Pancreas (tissue), 10 donors: ENCODE results near the gene FASTKD2. TPM values are rescaled to one million over a fixed set of nuclear protein-coding genes. Genes with fewer than 3 reads are reported as not detected.

ENCODE experiments used
- ATAC-seq, 4 donors: fragments of 200-7000 bp; cut with Tn5 transposase; one replicate each; pipeline versions ENCODE4 v1.8.0 to v1.9.1; 2020; ENCODE audit warnings: mild to moderate bottlenecking in 4 of 4, moderate library complexity in 4 of 4
- DNase-seq, 6 donors: peaks; one replicate each; pipeline ENCODE4 v3.0.0-alpha.2; 2020
- FAIRE-seq: peaks from 2 replicates; lab custom pipeline; 2012; peaks lifted over from hg19 to GRCh38; lab: Jason Lieb, UNC
- H3K27ac ChIP-seq, 4 donors: fragments of 200-600 bp; sonication (generic); 1 replicate in 3 of 4; 2 replicates in 1 of 4; pipeline versions ENCODE4 v1.5.0 to v1.8.0; 2020
- H3K27me3 ChIP-seq, 4 donors: fragments of 200-600 bp; one replicate each; pipeline ENCODE4 v1.8.0; 2021
- H3K36me3 ChIP-seq, 3 donors: fragments of 200-600 bp; sonication (generic) in 1 of 3; one replicate each; pipeline versions ENCODE4 v1.5.0 to v1.8.0; 2020 to 2021
- H3K4me1 ChIP-seq, 3 donors: fragments of 200-600 bp; one replicate each; pipeline ENCODE4 v1.8.0; 2021
- H3K4me3 ChIP-seq, 4 donors: fragments of 200-600 bp; sonication (generic) in 2 of 4; one replicate each; pipeline versions ENCODE4 v1.5.0 to v1.8.0; 2020 to 2021
- H3K9me3 ChIP-seq, 4 donors: fragments of 200-600 bp; one replicate each; pipeline ENCODE4 v1.8.0; 2021
- WGBS, 2 donors: extraction: QIAGEN DNeasy Blood & Tissue Kit; methylation state at CpG; one replicate each; pipeline ENCODE4 v1.1.7; 2013; 5-methylcytosine and 5-hydroxymethylcytosine counted together
- intact Hi-C, 3 donors: fragments of 100-400 bp; cut with DNase I; formaldehyde crosslinking; loops; one replicate each; pipeline versions ENCODE4 v1.11.1 to v1.14.2; 2022
- polyA plus RNA-seq, 2 donors: library from polyadenylated mRNA; stranded (reverse); fragments of 200-250 nt; gene quantifications; one replicate each; pipeline ENCODE4 v1.2.3, GENCODE V29; 2013
- total RNA-seq, 6 donors: library from RNA; stranded (reverse); fragmentation: NEBNext Ultra II Directional in 4 of 6; extraction: Animal tissue kit (Norgen Biotek cat#: 25700) in 4 of 6; gene quantifications; one replicate each; pipeline versions ENCODE4 v1.2.1 to v1.2.4, GENCODE V29; 2021 to 2023
- TF ChIP-seq, protein P1 (sequence below), 4 donors: fragments of 200-600 bp; sonication (generic) in 3 of 4; IDR thresholded peaks; one replicate each; pipeline versions ENCODE4 v1.5.0 to v1.8.0; 2021; ENCODE audit warnings: antibody characterized with exemption in 4 of 4
- donor health status: healthy with polysubstance abuse.
- donor health status: DM: no; HTN: no; CAD: no; lungs with moderate emphysema.
- donor health status: DM: no; HTN: no; CAD: no.
- donor health status: control.
- donor health status: control.
- donor health status: Bipolar disorder and iron deficiency.
- donor health status: DM: yes; HTN: yes; CAD: no.
- donor health status: DM: no; HTN: no; CAD: no.
- donor health status: DM: no; HTN: no; CAD: no.
- donor health status: DM: yes; HTN: yes; CAD: no.

Gene FASTKD2
- total and polyA plus RNA-seq, 8 donors: 3.6 to 11.9 (median 10.2) TPM

DNA sequence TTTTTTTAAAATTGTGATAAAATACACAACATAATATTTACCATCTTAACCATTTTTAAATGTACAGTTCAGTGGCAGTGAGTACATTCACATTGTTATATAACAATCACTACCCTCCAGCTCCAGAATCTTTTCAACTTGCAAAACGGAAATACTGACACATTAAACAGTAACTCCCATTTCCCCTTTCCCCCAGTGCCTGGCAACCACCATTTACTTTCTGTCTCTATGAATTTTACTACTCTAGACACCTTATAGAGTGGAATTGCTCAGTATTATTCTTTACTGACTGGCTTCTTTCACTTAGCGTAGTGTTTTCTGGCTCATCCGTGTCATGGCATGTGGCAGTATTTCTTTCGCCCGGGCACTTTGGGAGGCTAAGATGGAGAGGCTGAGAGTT lies 32.6 kb downstream of the FASTKD2 start:
- FAIRE-seq: no peak
- ATAC-seq: no peak
- H3K9me3 ChIP-seq: no peaks in the 10 kb centered on the region
- WGBS, 2 donors: 84 to 85% methylated on average over 5 of the region's 5 CpGs
- H3K27me3 ChIP-seq: no peaks in the 10 kb centered on the region
- H3K27ac ChIP-seq: no peak overlapping the region
- intact Hi-C loops: no loop called here
- no peak for DNase-seq
- H3K4me1 ChIP-seq: no peaks in the 10 kb centered on the region
- H3K36me3 ChIP-seq: no peaks in the 10 kb centered on the region
- no peak overlapping the region for H3K4me3 ChIP-seq
- TF ChIP-seq, protein P1, sequence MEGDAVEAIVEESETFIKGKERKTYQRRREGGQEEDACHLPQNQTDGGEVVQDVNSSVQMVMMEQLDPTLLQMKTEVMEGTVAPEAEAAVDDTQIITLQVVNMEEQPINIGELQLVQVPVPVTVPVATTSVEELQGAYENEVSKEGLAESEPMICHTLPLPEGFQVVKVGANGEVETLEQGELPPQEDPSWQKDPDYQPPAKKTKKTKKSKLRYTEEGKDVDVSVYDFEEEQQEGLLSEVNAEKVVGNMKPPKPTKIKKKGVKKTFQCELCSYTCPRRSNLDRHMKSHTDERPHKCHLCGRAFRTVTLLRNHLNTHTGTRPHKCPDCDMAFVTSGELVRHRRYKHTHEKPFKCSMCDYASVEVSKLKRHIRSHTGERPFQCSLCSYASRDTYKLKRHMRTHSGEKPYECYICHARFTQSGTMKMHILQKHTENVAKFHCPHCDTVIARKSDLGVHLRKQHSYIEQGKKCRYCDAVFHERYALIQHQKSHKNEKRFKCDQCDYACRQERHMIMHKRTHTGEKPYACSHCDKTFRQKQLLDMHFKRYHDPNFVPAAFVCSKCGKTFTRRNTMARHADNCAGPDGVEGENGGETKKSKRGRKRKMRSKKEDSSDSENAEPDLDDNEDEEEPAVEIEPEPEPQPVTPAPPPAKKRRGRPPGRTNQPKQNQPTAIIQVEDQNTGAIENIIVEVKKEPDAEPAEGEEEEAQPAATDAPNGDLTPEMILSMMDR (IDR thresholded peaks at IDR 0.05): no peak

DNA sequence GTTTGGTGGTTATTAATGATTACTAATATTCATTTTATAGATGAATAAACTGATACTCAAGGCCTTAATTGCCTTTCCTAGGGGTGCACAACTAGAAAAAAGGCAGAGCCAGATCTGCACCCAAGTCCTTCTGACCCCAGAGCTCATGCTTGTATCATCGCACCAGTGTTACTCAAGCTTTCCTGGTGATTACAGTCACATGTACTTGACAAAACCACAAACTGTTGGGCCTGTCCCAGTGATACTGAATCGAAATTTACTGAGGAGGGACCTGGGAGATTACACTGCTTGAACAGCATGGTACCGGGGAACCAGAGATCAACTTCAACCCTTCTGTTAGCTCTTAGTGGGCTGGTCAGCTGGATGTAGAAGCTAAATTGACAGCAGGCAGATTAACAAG lies 33.7 kb downstream of the FASTKD2 start:
- H3K4me1 ChIP-seq: no peaks in the 10 kb centered on the region
- FAIRE-seq (no peak), DNase-seq (no peak), ATAC-seq (no peak)
- no peaks in the 10 kb centered on the region for H3K27me3 ChIP-seq
- no peak overlapping the region for H3K27ac ChIP-seq
- intact Hi-C loops: no loop called here
- 70 to 75% methylated on average over 3 of the region's 3 CpGs for WGBS, 2 donors
- H3K9me3 ChIP-seq: no peaks in the 10 kb centered on the region
- H3K4me3 ChIP-seq: no peak overlapping the region
- no peaks in the 10 kb centered on the region for H3K36me3 ChIP-seq
- TF ChIP-seq, protein P1 (IDR thresholded peaks at IDR 0.05): no peak

DNA sequence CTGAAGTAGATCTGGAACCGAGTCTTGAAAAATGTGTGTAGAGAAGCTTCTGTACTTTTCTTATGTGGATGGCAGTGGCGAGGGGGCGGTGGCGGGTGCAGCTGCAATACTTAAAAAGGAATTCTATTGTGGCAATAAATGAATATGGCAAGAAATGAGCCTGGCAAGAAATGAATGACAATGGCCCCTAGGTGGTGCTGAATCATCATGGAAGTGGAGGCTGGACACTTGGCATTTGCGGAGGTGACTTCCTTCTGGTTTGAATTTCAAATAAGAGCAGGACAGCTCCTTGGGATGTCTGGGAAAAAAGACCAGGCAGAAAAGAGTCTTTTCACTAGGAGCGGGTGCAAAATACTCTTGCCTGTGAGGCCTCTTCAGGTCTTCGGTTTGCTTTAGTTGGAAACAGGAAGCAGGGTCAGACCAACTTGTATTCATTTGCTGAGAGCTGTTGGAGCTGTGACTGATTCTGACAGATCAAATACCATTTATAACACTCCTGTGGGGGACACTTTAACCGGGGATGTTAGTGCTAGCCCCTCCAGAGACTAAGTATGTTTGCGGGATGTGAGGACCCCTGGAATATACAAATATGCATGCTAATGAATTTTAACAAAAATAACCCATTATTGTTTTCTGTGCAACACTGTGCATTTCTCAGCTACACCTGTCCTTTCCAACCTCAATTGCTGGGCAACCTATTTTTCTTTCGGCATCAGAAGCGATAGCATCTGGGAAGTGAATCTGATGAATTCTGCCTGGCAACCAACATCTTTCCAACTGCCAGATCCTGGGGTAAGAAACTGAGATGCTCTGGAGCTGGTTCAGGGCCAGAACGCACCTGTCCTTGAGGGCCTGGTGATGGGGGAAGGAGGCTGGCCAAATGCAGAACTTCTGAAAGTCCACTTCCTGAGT lies 35.4 kb downstream of the FASTKD2 start:
- intact Hi-C loops: loop anchor here in 2 of 3 donors (5.0 to 10.0 kb wide), 2 partner anchors 672 to 674 kb away; no protein-coding TSS in a partner anchor

DNA sequence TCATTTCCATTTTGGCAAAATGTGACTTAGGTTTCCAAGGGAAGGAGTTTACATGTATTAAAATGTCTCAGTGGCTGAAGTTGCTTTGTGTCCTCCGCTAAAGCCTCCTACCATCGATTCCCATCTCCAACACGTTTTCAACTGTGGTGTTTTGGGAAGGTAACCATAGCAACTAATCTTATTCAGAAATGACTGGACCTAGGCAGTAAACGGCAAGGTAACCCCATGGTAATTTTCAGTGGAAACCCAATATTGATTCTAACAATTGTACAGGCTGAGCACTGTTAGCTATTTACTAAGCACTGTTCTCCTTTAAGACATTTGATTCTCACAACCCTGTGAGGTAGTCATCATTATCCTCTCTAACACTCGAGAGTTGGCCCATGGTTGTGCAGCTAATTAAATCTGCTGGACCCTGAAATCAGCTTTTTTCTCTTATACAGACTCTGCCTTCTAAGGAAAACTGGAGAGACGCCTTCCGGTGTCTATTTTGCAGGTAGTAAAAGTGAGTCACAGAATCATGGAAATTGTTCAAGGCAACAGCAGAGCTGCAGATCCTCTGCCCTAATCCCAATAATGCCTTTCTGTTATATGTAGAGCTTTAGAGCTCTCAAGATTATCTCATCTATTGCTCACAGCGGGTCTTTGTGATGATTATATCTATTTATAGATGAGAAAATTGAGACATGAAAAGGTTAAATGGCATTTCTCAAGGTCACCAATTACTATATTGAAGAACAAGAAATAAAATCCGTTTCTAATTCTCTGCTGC lies 36.2 kb downstream of the FASTKD2 start:
- Histone ChIP-seq H3K27ac (no peak overlapping the region), H3K36me3 (no peaks in the 10 kb centered on the region), H3K9me3 (no peaks in the 10 kb centered on the region), H3K27me3 (no peaks in the 10 kb centered on the region), H3K4me1 (no peaks in the 10 kb centered on the region), H3K4me3 (no peak overlapping the region)
- WGBS, 2 donors: 74 to 78% methylated on average over 9 of the region's 9 CpGs
- no peak for FAIRE-seq
- no peak for ATAC-seq
- TF ChIP-seq, protein P1 (IDR thresholded peaks at IDR 0.05): no peak
- intact Hi-C loops: loop anchor here in 2 of 3 donors (5.0 to 10.0 kb wide), 2 partner anchors 671 to 673 kb away; no protein-coding TSS in a partner anchor
- DNase-seq: no peak

More for the DNA sequence above, 35.4 kb downstream of the FASTKD2 start:
- Histone ChIP-seq H3K27me3 (no peaks in the 10 kb centered on the region), H3K4me3 (no peak overlapping the region), H3K27ac (no peak overlapping the region), H3K36me3 (no peaks in the 10 kb centered on the region), H3K9me3 (no peaks in the 10 kb centered on the region), H3K4me1 (no peaks in the 10 kb centered on the region)
- WGBS, 2 donors: 41 to 45% methylated on average over 12 of the region's 12 CpGs
- DNase-seq (peak in 3 of 6 donors; percentile 6 to 59 (median 41)), FAIRE-seq (no peak), ATAC-seq (peak; percentile 72 to 89 (median 86))
- TF ChIP-seq, protein P1 (IDR thresholded peaks at IDR 0.05): peak in 3 of 4 donors; percentile 35 to 45 (median 38)
